Esophagus muscularis mucosa (tissue), 4 donors: ENCODE results near the gene RPL27A. TPM values are rescaled to one million over a fixed set of nuclear protein-coding genes. Genes with fewer than 3 reads are reported as not detected.

Experiments used
- DNase-seq: peaks from one replicate; pipeline ENCODE4 v3.0.0-alpha.2; 2017; ENCODE audit errors: extremely low spot score
- H3K27ac ChIP-seq, 4 donors: fragments of 200-600 bp; sonication (generic); replicated peaks in 1 of 4; 1 replicate in 3 of 4; 2 replicates in 1 of 4; pipeline ENCODE4 v1.5.1; 2016 to 2019; ENCODE audit warnings: mild to moderate bottlenecking in 1 of 4
- H3K27me3 ChIP-seq, 4 donors: fragments of 200-600 bp; sonication (generic); one replicate each; pipeline versions ENCODE4 v1.5.1 to v1.6.0; 2016 to 2019
- H3K36me3 ChIP-seq, 4 donors: fragments of 200-600 bp; sonication (generic); one replicate each; pipeline ENCODE4 v1.5.1; 2016 to 2019
- H3K4me1 ChIP-seq, 4 donors: fragments of 200-600 bp; sonication (generic); one replicate each; pipeline ENCODE4 v1.5.1; 2016 to 2019
- H3K4me3 ChIP-seq, 4 donors: fragments of 200-600 bp; sonication (generic); 1 replicate in 2 of 4; 2 replicates in 2 of 4; pipeline ENCODE4 v1.5.1; 2016 to 2019; ENCODE audit warnings: mild to moderate bottlenecking in 4 of 4, moderate library complexity in 1 of 4
- H3K9me3 ChIP-seq, 4 donors: fragments of 200-600 bp; sonication (generic); 1 replicate in 3 of 4; 2 replicates in 1 of 4; pipeline ENCODE4 v1.5.1; 2016 to 2019
- EP300 ChIP-seq: sonication (generic); formaldehyde crosslinking; IDR thresholded peaks from one replicate; pipeline ENCODE4 v1.6.1; 2017; ENCODE audit warnings: antibody characterized with exemption
- POLR2A ChIP-seq: fragments of 450-650 bp; IDR thresholded peaks from one replicate; pipeline ENCODE4 v1.6.1; 2017; ENCODE audit warnings: antibody characterized with exemption, moderate library complexity, mild to moderate bottlenecking, low read depth
- POLR2AphosphoS5 ChIP-seq, 2 donors: sonication (generic); formaldehyde crosslinking; IDR thresholded peaks; one replicate each; pipeline ENCODE4 v1.6.1; 2017; ENCODE audit warnings: antibody characterized with exemption in 2 of 2
- WGBS: methylation state at CpG from one replicate; pipeline ENCODE4 v1.1.5; 2018; 5-methylcytosine and 5-hydroxymethylcytosine counted together
- intact Hi-C: fragments of 100-400 bp; cut with DNase I; formaldehyde crosslinking; loops from one replicate; pipeline ENCODE4 v1.15.1; 2023
- total RNA-seq, 4 donors: library from RNA; depleted of rRNA; stranded (reverse); fragments of >200 nt; gene quantifications; one replicate each; pipeline versions ENCODE4 v1.1.0 to v1.2.1, GENCODE V29; 2016
- TF ChIP-seq, protein P1 (sequence below), 3 experiments: fragments of 200-600 bp in 2 of 3; fragments of 450-650 bp in 1 of 3; sonication (generic) in 2 of 3; IDR thresholded peaks; one replicate each; pipeline ENCODE4 v1.5.1; 2017 to 2019; ENCODE audit warnings: antibody characterized with exemption in 3 of 3, mild to moderate bottlenecking in 2 of 3, moderate library complexity in 1 of 3

The RPL27A gene
- total RNA-seq, 4 donors from 2014 or later: 665 to 1,629 (median 791) TPM

- no peak for DNase-seq
- TF ChIP-seq EP300: no peak
- TF ChIP-seq POLR2AphosphoS5 (IDR thresholded peaks at IDR 0.05): no peak
- TF ChIP-seq, protein P1, sequence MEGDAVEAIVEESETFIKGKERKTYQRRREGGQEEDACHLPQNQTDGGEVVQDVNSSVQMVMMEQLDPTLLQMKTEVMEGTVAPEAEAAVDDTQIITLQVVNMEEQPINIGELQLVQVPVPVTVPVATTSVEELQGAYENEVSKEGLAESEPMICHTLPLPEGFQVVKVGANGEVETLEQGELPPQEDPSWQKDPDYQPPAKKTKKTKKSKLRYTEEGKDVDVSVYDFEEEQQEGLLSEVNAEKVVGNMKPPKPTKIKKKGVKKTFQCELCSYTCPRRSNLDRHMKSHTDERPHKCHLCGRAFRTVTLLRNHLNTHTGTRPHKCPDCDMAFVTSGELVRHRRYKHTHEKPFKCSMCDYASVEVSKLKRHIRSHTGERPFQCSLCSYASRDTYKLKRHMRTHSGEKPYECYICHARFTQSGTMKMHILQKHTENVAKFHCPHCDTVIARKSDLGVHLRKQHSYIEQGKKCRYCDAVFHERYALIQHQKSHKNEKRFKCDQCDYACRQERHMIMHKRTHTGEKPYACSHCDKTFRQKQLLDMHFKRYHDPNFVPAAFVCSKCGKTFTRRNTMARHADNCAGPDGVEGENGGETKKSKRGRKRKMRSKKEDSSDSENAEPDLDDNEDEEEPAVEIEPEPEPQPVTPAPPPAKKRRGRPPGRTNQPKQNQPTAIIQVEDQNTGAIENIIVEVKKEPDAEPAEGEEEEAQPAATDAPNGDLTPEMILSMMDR (IDR thresholded peaks at IDR 0.05): no peak
- no peak for TF ChIP-seq POLR2A
- 75% methylated on average over 5 of the region's 5 CpGs for WGBS
- Histone ChIP-seq H3K9me3 (no peaks in the 10 kb centered on the region), H3K4me1 (peaks cover 66 to 100% (median 94%) of the 10 kb centered on the region in 4 donors), H3K4me3 (no peak overlapping the region), H3K36me3 (peaks cover 5 to 59% (median 47%) of the 10 kb centered on the region in 4 donors), H3K27me3 (no peaks in the 10 kb centered on the region), H3K27ac (peak overlapping the region; percentile 90 to 97 (median 93))
- intact Hi-C loops: no loop called here
These were observed 29.4 kb downstream of the RPL27A start for GRCh38 chr11:8711895-8712442.

- H3K9me3 ChIP-seq: no peaks in the 10 kb centered on the region
- TF ChIP-seq EP300 (no peak), POLR2A (no peak), POLR2AphosphoS5 (IDR thresholded peaks at IDR 0.05) (no peak)
- TF ChIP-seq, protein P1 (IDR thresholded peaks at IDR 0.05): no peak
- peaks cover 5 to 64% (median 47%) of the 10 kb centered on the region in 4 donors for H3K36me3 ChIP-seq
- H3K4me1 ChIP-seq: peaks cover 66 to 100% (median 94%) of the 10 kb centered on the region in 4 donors
- 94% methylated on average over 12 of the region's 12 CpGs for WGBS
- no peak for DNase-seq
- no peaks in the 10 kb centered on the region for H3K27me3 ChIP-seq
- H3K4me3 ChIP-seq: no peak overlapping the region
- peak overlapping the region; percentile 90 to 97 (median 93) for H3K27ac ChIP-seq
- intact Hi-C loops: no loop called here
These were observed 29.9 kb downstream of the RPL27A start for GRCh38 chr11:8712506-8712905.

- DNase-seq: no peak
- 83% methylated on average over 6 of the region's 8 CpGs for WGBS
- peaks cover 5 to 65% (median 47%) of the 10 kb centered on the region in 4 donors for H3K36me3 ChIP-seq
- peaks cover 66 to 100% (median 94%) of the 10 kb centered on the region in 4 donors for H3K4me1 ChIP-seq
- no peaks in the 10 kb centered on the region for H3K27me3 ChIP-seq
- no peak overlapping the region for H3K4me3 ChIP-seq
- TF ChIP-seq POLR2A (no peak), EP300 (no peak), POLR2AphosphoS5 (IDR thresholded peaks at IDR 0.05) (no peak)
- TF ChIP-seq, protein P1 (IDR thresholded peaks at IDR 0.05): no peak
- H3K27ac ChIP-seq: peak overlapping the region; percentile 90 to 97 (median 93)
- intact Hi-C loops: no loop called here
- no peaks in the 10 kb centered on the region for H3K9me3 ChIP-seq
These were observed 31.3 kb downstream of the RPL27A start for GRCh38 chr11:8713760-8714454.

DNA sequence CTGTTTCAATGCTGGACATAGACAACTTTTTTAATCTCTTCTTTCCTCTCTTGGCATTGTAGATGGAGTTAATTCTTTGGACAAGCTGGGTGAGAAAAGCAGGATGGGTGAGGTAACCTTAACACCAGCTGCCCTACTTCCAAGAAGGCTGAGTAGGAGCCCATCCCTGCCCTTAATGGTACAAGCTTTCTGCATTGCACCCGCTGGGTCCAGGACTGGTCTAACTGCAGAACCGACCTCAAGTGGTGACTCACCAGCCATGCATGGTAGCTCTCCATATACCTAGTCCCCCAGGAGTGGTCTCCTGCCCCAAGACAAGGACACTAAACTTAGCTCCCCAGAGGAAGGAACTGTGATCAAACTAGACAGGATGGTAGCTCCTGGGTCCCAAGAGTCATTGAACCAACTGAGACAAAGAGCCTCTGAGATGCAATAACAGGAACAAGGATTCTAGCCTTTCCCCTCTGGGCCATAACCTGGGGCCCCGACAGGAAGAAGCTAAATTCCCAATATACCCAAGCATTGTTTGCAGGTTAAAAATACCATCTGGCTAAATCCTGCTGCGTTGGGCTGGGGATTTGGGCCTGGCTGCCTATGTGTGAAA, 32.1 kb downstream of the RPL27A start:
- H3K27ac ChIP-seq: peak overlapping the region; percentile 90 to 97 (median 93)
- TF ChIP-seq POLR2A (no peak), EP300 (no peak), POLR2AphosphoS5 (IDR thresholded peaks at IDR 0.05) (peak in 1 of 2 donors; percentile 5)
- TF ChIP-seq, protein P1 (IDR thresholded peaks at IDR 0.05): no peak
- H3K27me3 ChIP-seq: no peaks in the 10 kb centered on the region
- no peaks in the 10 kb centered on the region for H3K9me3 ChIP-seq
- peaks cover 66 to 100% (median 94%) of the 10 kb centered on the region in 4 donors for H3K4me1 ChIP-seq
- peaks cover 5 to 65% (median 47%) of the 10 kb centered on the region in 4 donors for H3K36me3 ChIP-seq
- intact Hi-C loops: no loop called here
- H3K4me3 ChIP-seq: no peak overlapping the region
- WGBS: 38% methylated on average over 1 of the region's 4 CpGs
- no peak for DNase-seq
